ENCODE data around the gene ADIPOQ. TPM values are rescaled to one million over a fixed set of nuclear protein-coding genes. Genes with fewer than 3 reads are reported as not detected.
A peak's percentile ranks its signal among the peaks of the same experiment; 100 is the strongest.
"Not testable (repeated sequence)": the region's sequence is repeated elsewhere in the genome, so short reads cannot be mapped to it uniquely, and the experiment has no call there.

ADIPOQ gene
- total and polyA plus RNA-seq, 9 donors = 0.02 to 0.04 (median 0.04) TPM; not detected in 4

GRCh38 chr3:186870421-186871201 is 28.1 kb downstream of the ADIPOQ start:
- WGBS (ENCODE audit: insufficient coverage) = 100% methylated on average over 1 of the region's 5 CpGs
- Histone ChIP-seq H3K27ac (ENCODE audit: low read length) (no peak overlapping the region), H3K9me3 (replicated peaks; ENCODE audit: control insufficient read depth, low read depth, low read length) (no peaks in the 10 kb centered on the region), H3K4me3 (ENCODE audit: low read length) (no peak overlapping the region), H3K36me3 (ENCODE audit: control insufficient read depth, insufficient read depth, low read length) (no peaks in the 10 kb centered on the region), H3K27me3 (ENCODE audit: control insufficient read depth, insufficient read depth, low read length) (no peaks in the 10 kb centered on the region), H3K4me1 (ENCODE audit: control insufficient read depth, insufficient read depth, low read length) (no peaks in the 10 kb centered on the region)
- DNase-seq = no peak

GRCh38 chr3:186871403-186871924 is 29.0 kb downstream of the ADIPOQ start:
- Histone ChIP-seq H3K27ac (ENCODE audit: low read length) (peak overlapping the region; percentile 16), H3K36me3 (ENCODE audit: control insufficient read depth, insufficient read depth, low read length) (no peaks in the 10 kb centered on the region), H3K4me3 (ENCODE audit: low read length) (no peak overlapping the region), H3K9me3 (replicated peaks; ENCODE audit: control insufficient read depth, low read depth, low read length) (no peaks in the 10 kb centered on the region), H3K27me3 (ENCODE audit: control insufficient read depth, insufficient read depth, low read length) (no peaks in the 10 kb centered on the region), H3K4me1 (ENCODE audit: control insufficient read depth, insufficient read depth, low read length) (no peaks in the 10 kb centered on the region)
- 18% methylated on average over 1 of the region's 2 CpGs for WGBS (ENCODE audit: insufficient coverage)
- peak; percentile 52 for DNase-seq

- not testable (repeated sequence) for H3K4me3 ChIP-seq (ENCODE audit: low read length); DNase-seq; H3K27ac ChIP-seq (ENCODE audit: low read length); H3K4me1 ChIP-seq (ENCODE audit: control insufficient read depth, insufficient read depth, low read length); H3K9me3 ChIP-seq (replicated peaks; ENCODE audit: control insufficient read depth, low read depth, low read length); H3K27me3 ChIP-seq (ENCODE audit: control insufficient read depth, insufficient read depth, low read length); H3K36me3 ChIP-seq (ENCODE audit: control insufficient read depth, insufficient read depth, low read length)
- no CpG with 5 or more reads among the region's 30 CpGs for whole genome bisulfite sequencing (ENCODE audit: insufficient coverage)
These were observed 31.3 kb downstream of the ADIPOQ start for GRCh38 chr3:186873796-186874195.

GRCh38 chr3:186874216-186874615 is 31.7 kb downstream of the ADIPOQ start:
- not testable (repeated sequence) for H3K4me3 ChIP-seq (ENCODE audit: low read length); H3K36me3 ChIP-seq (ENCODE audit: control insufficient read depth, insufficient read depth, low read length)
- 95% methylated on average over 7 of the region's 24 CpGs for WGBS (ENCODE audit: insufficient coverage)

GRCh38 chr3:186874841-186875240 is 32.3 kb downstream of the ADIPOQ start:
- not testable (repeated sequence) for H3K4me1 ChIP-seq (ENCODE audit: control insufficient read depth, insufficient read depth, low read length); H3K36me3 ChIP-seq (ENCODE audit: control insufficient read depth, insufficient read depth, low read length); H3K4me3 ChIP-seq (ENCODE audit: low read length); H3K27me3 ChIP-seq (ENCODE audit: control insufficient read depth, insufficient read depth, low read length); H3K9me3 ChIP-seq (replicated peaks; ENCODE audit: control insufficient read depth, low read depth, low read length); H3K27ac ChIP-seq (ENCODE audit: low read length); DNase-seq
- WGBS (ENCODE audit: insufficient coverage) = no CpG with 5 or more reads among the region's 4 CpGs

More at GRCh38 chr3:186874216-186874615, 31.7 kb downstream of the ADIPOQ start:
- DNase-seq; H3K27me3 ChIP-seq (ENCODE audit: control insufficient read depth, insufficient read depth, low read length); H3K9me3 ChIP-seq (replicated peaks; ENCODE audit: control insufficient read depth, low read depth, low read length); H3K4me1 ChIP-seq (ENCODE audit: control insufficient read depth, insufficient read depth, low read length); H3K27ac ChIP-seq (ENCODE audit: low read length): not testable (repeated sequence)

- no peaks in the 10 kb centered on the region for H3K4me1 ChIP-seq (ENCODE audit: control insufficient read depth, insufficient read depth, low read length)
- no CpG with 5 or more reads among the region's 1 CpG for WGBS (ENCODE audit: insufficient coverage)
- H3K4me3 ChIP-seq (ENCODE audit: low read length) = no peak overlapping the region
- H3K9me3 ChIP-seq (replicated peaks; ENCODE audit: control insufficient read depth, low read depth, low read length) = no peaks in the 10 kb centered on the region
- H3K36me3 ChIP-seq (ENCODE audit: control insufficient read depth, insufficient read depth, low read length) = no peaks in the 10 kb centered on the region
- H3K27ac ChIP-seq (ENCODE audit: low read length) = no peak overlapping the region
- no peaks in the 10 kb centered on the region for H3K27me3 ChIP-seq (ENCODE audit: control insufficient read depth, insufficient read depth, low read length)
- DNase-seq = no peak
These were observed 33.2 kb downstream of the ADIPOQ start for GRCh38 chr3:186875708-186876107.

- no peak overlapping the region for H3K27ac ChIP-seq (ENCODE audit: low read length)
- H3K9me3 ChIP-seq (replicated peaks; ENCODE audit: control insufficient read depth, low read depth, low read length) = no peaks in the 10 kb centered on the region
- no peaks in the 10 kb centered on the region for H3K27me3 ChIP-seq (ENCODE audit: control insufficient read depth, insufficient read depth, low read length)
- no peaks in the 10 kb centered on the region for H3K36me3 ChIP-seq (ENCODE audit: control insufficient read depth, insufficient read depth, low read length)
- no CpG with 5 or more reads among the region's 1 CpG for WGBS (ENCODE audit: insufficient coverage)
- no peak for DNase-seq
- H3K4me3 ChIP-seq (ENCODE audit: low read length) = no peak overlapping the region
- H3K4me1 ChIP-seq (ENCODE audit: control insufficient read depth, insufficient read depth, low read length) = no peaks in the 10 kb centered on the region
These were observed 37.3 kb downstream of the ADIPOQ start for GRCh38 chr3:186879781-186880180.

- WGBS (ENCODE audit: insufficient coverage) = 92% methylated on average over 2 of the region's 4 CpGs
These were observed 37.9 kb downstream of the ADIPOQ start for GRCh38 chr3:186880406-186880805.

GRCh38 chr3:186882150-186882524 is 39.6 kb downstream of the ADIPOQ start:
- 38% methylated on average over 2 of the region's 4 CpGs for WGBS (ENCODE audit: insufficient coverage)
- H3K9me3 ChIP-seq (replicated peaks; ENCODE audit: control insufficient read depth, low read depth, low read length) = no peaks in the 10 kb centered on the region
- no peak overlapping the region for H3K27ac ChIP-seq (ENCODE audit: low read length)
- no peak for DNase-seq
- H3K4me3 ChIP-seq (ENCODE audit: low read length) = no peak overlapping the region
- no peaks in the 10 kb centered on the region for H3K36me3 ChIP-seq (ENCODE audit: control insufficient read depth, insufficient read depth, low read length)
- H3K4me1 ChIP-seq (ENCODE audit: control insufficient read depth, insufficient read depth, low read length) = no peaks in the 10 kb centered on the region
- no peaks in the 10 kb centered on the region for H3K27me3 ChIP-seq (ENCODE audit: control insufficient read depth, insufficient read depth, low read length)

More at GRCh38 chr3:186880406-186880805, 37.9 kb downstream of the ADIPOQ start:
- DNase-seq = no peak
- no peaks in the 10 kb centered on the region for H3K4me1 ChIP-seq (ENCODE audit: control insufficient read depth, insufficient read depth, low read length)
- no peak overlapping the region for H3K27ac ChIP-seq (ENCODE audit: low read length)
- no peaks in the 10 kb centered on the region for H3K36me3 ChIP-seq (ENCODE audit: control insufficient read depth, insufficient read depth, low read length)
- H3K4me3 ChIP-seq (ENCODE audit: low read length) = no peak overlapping the region
- no peaks in the 10 kb centered on the region for H3K9me3 ChIP-seq (replicated peaks; ENCODE audit: control insufficient read depth, low read depth, low read length)
- no peaks in the 10 kb centered on the region for H3K27me3 ChIP-seq (ENCODE audit: control insufficient read depth, insufficient read depth, low read length)

GRCh38 chr3:186882881-186883685 is 40.6 kb downstream of the ADIPOQ start:
- H3K9me3 ChIP-seq (replicated peaks; ENCODE audit: control insufficient read depth, low read depth, low read length) = no peaks in the 10 kb centered on the region
- no peaks in the 10 kb centered on the region for H3K27me3 ChIP-seq (ENCODE audit: control insufficient read depth, insufficient read depth, low read length)
- WGBS (ENCODE audit: insufficient coverage) = 100% methylated on average over 1 of the region's 6 CpGs
- no peak overlapping the region for H3K4me3 ChIP-seq (ENCODE audit: low read length)
- H3K27ac ChIP-seq (ENCODE audit: low read length) = no peak overlapping the region
- DNase-seq = no peak
- no peaks in the 10 kb centered on the region for H3K4me1 ChIP-seq (ENCODE audit: control insufficient read depth, insufficient read depth, low read length)
- H3K36me3 ChIP-seq (ENCODE audit: control insufficient read depth, insufficient read depth, low read length) = no peaks in the 10 kb centered on the region

Measured in muscle of leg (tissue), 11 donors.